Activated CD4-positive, alpha-beta memory T cell treated with anti-CD3 and anti-CD28 coated beads, Interleukin-2, amount 10 ng/mL, durations not matched to agents 7 days and 5 days (primary cell): Measurements from ENCODE around the gene PITPNC1. TPM values are rescaled to one million over a fixed set of nuclear protein-coding genes. Genes with fewer than 3 reads are reported as not detected.
"Not testable (repeated sequence)": the region's sequence is repeated elsewhere in the genome, so short reads cannot be mapped to it uniquely, and the experiment has no call there.

Experiments used
- CTCF ChIA-PET: fragments of 350-600 bp; sonication (Branson Sonifier 250); formaldehyde crosslinking; loops from one replicate; lab custom pipeline; 2021; ENCODE audit warnings: antibody characterized with exemption, inconsistent platforms; lab: Charles Lee
- POLR2A ChIA-PET: fragments of 350-600 bp; sonication (Branson Sonifier 250); formaldehyde crosslinking; loops from one replicate; lab custom pipeline; 2021; ENCODE audit warnings: antibody characterized with exemption; lab: Charles Lee
- DNase-seq: peaks from one replicate; pipeline ENCODE4 v3.0.0-alpha.2; 2020
- H3K27ac Mint-ChIP-seq: one replicate; pipeline ENCODE4 v1.8.0; 2021; ENCODE audit warnings: mild to moderate bottlenecking, mixed read lengths
- H3K27me3 Mint-ChIP-seq: one replicate; pipeline ENCODE4 v1.8.0; 2021; ENCODE audit warnings: mixed read lengths
- H3K36me3 Mint-ChIP-seq: one replicate; pipeline ENCODE4 v1.8.0; 2021; ENCODE audit warnings: low read depth, mixed read lengths
- H3K4me1 Mint-ChIP-seq: one replicate; pipeline ENCODE4 v1.8.0; 2021; ENCODE audit warnings: mixed read lengths
- H3K4me3 Mint-ChIP-seq: one replicate; pipeline ENCODE4 v1.8.0; 2021; ENCODE audit warnings: mild to moderate bottlenecking, mixed read lengths
- H3K9me3 Mint-ChIP-seq: one replicate; pipeline ENCODE4 v1.8.0; 2021; ENCODE audit warnings: mixed read lengths
- total RNA-seq, 2 experiments: library from RNA; stranded (reverse); gene quantifications; one replicate each; pipeline ENCODE4 v1.2.3, GENCODE V29; 2021

PITPNC1 gene
- total RNA-seq, 2 experiments from 2014 or later = 29.1 to 31.1 TPM

GRCh38 chr17:67411397-67411796, 34.3 kb downstream of the PITPNC1 start:
- DNase-seq = no peak
- Mint-ChIP-seq H3K27me3 (no peaks in the 10 kb centered on the region), H3K9me3 (peaks cover 10% of the 10 kb centered on the region), H3K27ac (no peak overlapping the region), H3K4me3 (no peak overlapping the region), H3K36me3 (peaks cover 9% of the 10 kb centered on the region), H3K4me1 (peaks cover 4% of the 10 kb centered on the region)
- ChIA-PET CTCF (interaction anchor here (1.5 kb wide), 1 partner anchor 64 kb away, joined by 3 read pairs; no protein-coding TSS in a partner anchor), POLR2A (no interaction called here)

GRCh38 chr17:67412032-67412431, 35.0 kb downstream of the PITPNC1 start:
- H3K4me3 Mint-ChIP-seq = no peak overlapping the region
- H3K27ac Mint-ChIP-seq = no peak overlapping the region
- H3K4me1 Mint-ChIP-seq = peaks cover 4% of the 10 kb centered on the region
- CTCF ChIA-PET = no interaction called here
- POLR2A ChIA-PET = no interaction called here
- no peak for DNase-seq
- peaks cover 9% of the 10 kb centered on the region for H3K36me3 Mint-ChIP-seq
- no peaks in the 10 kb centered on the region for H3K27me3 Mint-ChIP-seq
- H3K9me3 Mint-ChIP-seq = peaks cover 10% of the 10 kb centered on the region

- peaks cover 2% of the 10 kb centered on the region for H3K4me1 Mint-ChIP-seq
- H3K36me3 Mint-ChIP-seq = peaks cover 9% of the 10 kb centered on the region
- no peak for DNase-seq
- CTCF ChIA-PET = no interaction called here
- H3K9me3 Mint-ChIP-seq = peaks cover 10% of the 10 kb centered on the region
- H3K27me3 Mint-ChIP-seq = no peaks in the 10 kb centered on the region
- POLR2A ChIA-PET = no interaction called here
- H3K27ac Mint-ChIP-seq = no peak overlapping the region
- no peak overlapping the region for H3K4me3 Mint-ChIP-seq
These were observed 35.9 kb downstream of the PITPNC1 start for GRCh38 chr17:67412941-67413340.

- no peak overlapping the region for H3K4me3 Mint-ChIP-seq
- CTCF ChIA-PET = no interaction called here
- no peak for DNase-seq
- no peak overlapping the region for H3K27ac Mint-ChIP-seq
- POLR2A ChIA-PET = no interaction called here
- no peaks in the 10 kb centered on the region for H3K27me3 Mint-ChIP-seq
- peaks cover 3% of the 10 kb centered on the region for H3K4me1 Mint-ChIP-seq
- H3K36me3 Mint-ChIP-seq = peaks cover 9% of the 10 kb centered on the region
- peaks cover 10% of the 10 kb centered on the region for H3K9me3 Mint-ChIP-seq
These were observed 36.3 kb downstream of the PITPNC1 start for GRCh38 chr17:67413388-67413787.

GRCh38 chr17:67414130-67414529, 37.0 kb downstream of the PITPNC1 start:
- no peak for DNase-seq
- ChIA-PET CTCF (no interaction called here), POLR2A (no interaction called here)
- peaks cover 5% of the 10 kb centered on the region for H3K4me1 Mint-ChIP-seq
- no peak overlapping the region for H3K4me3 Mint-ChIP-seq
- H3K27ac Mint-ChIP-seq = no peak overlapping the region
- H3K36me3 Mint-ChIP-seq = peaks cover 9% of the 10 kb centered on the region
- peaks cover 7% of the 10 kb centered on the region for H3K9me3 Mint-ChIP-seq
- no peaks in the 10 kb centered on the region for H3K27me3 Mint-ChIP-seq

- H3K4me3 Mint-ChIP-seq = no peak overlapping the region
- H3K4me1 Mint-ChIP-seq = peaks cover 7% of the 10 kb centered on the region
- H3K36me3 Mint-ChIP-seq = peaks cover 9% of the 10 kb centered on the region
- H3K27ac Mint-ChIP-seq = no peak overlapping the region
- H3K9me3 Mint-ChIP-seq = peaks cover 7% of the 10 kb centered on the region
- POLR2A ChIA-PET = no interaction called here
- H3K27me3 Mint-ChIP-seq = no peaks in the 10 kb centered on the region
- CTCF ChIA-PET = no interaction called here
- DNase-seq = no peak
These were observed 37.5 kb downstream of the PITPNC1 start for GRCh38 chr17:67414559-67414958.

GRCh38 chr17:67415291-67415690, 38.2 kb downstream of the PITPNC1 start:
- Mint-ChIP-seq H3K4me3 (no peak overlapping the region), H3K27me3 (no peaks in the 10 kb centered on the region), H3K27ac (no peak overlapping the region), H3K9me3 (peaks cover 7% of the 10 kb centered on the region), H3K4me1 (peaks cover 14% of the 10 kb centered on the region), H3K36me3 (peaks cover 9% of the 10 kb centered on the region)
- DNase-seq = no peak
- POLR2A ChIA-PET = no interaction called here
- CTCF ChIA-PET = no interaction called here

- ChIA-PET POLR2A (no interaction called here), CTCF (interaction anchor here (0.5 to 0.6 kb wide), 2 partner anchors 58 to 66 kb away, joined by 3 to 4 read pairs; no protein-coding TSS in a partner anchor)
- H3K27ac Mint-ChIP-seq = no peak overlapping the region
These were observed 40.4 kb downstream of the PITPNC1 start for GRCh38 chr17:67417507-67417906.

GRCh38 chr17:67420994-67421393, 43.9 kb downstream of the PITPNC1 start:
- H3K4me3 Mint-ChIP-seq = no peak overlapping the region
- POLR2A ChIA-PET = interaction anchor here (1.0 to 7.0 kb wide), 8 partner anchors 11 to 54 kb away, joined by 3 to 55 read pairs (median 10); partner anchors contain the start of gene PITPNC1
- no peak for DNase-seq
- H3K4me1 Mint-ChIP-seq = peaks cover 49% of the 10 kb centered on the region
- peaks cover 3% of the 10 kb centered on the region for H3K36me3 Mint-ChIP-seq
- no peaks in the 10 kb centered on the region for H3K9me3 Mint-ChIP-seq
- H3K27me3 Mint-ChIP-seq = no peaks in the 10 kb centered on the region
- peak overlapping the region; percentile 83 for H3K27ac Mint-ChIP-seq
- CTCF ChIA-PET = interaction anchor here (0.9 to 2.6 kb wide), 3 partner anchors 20 to 56 kb away, joined by 3 to 13 read pairs (median 4); no protein-coding TSS in a partner anchor

More at GRCh38 chr17:67417507-67417906, 40.4 kb downstream of the PITPNC1 start:
- no peak overlapping the region for H3K4me3 Mint-ChIP-seq
- no peaks in the 10 kb centered on the region for H3K27me3 Mint-ChIP-seq
- H3K4me1 Mint-ChIP-seq = peaks cover 36% of the 10 kb centered on the region
- H3K9me3 Mint-ChIP-seq = peaks cover 7% of the 10 kb centered on the region
- H3K36me3 Mint-ChIP-seq = peaks cover 9% of the 10 kb centered on the region
- DNase-seq = no peak

- no peaks in the 10 kb centered on the region for H3K27me3 Mint-ChIP-seq
- H3K27ac Mint-ChIP-seq = peak overlapping the region; percentile 83
- peak; percentile 64 for DNase-seq
- POLR2A ChIA-PET = interaction anchor here (0.6 to 7.0 kb wide), 9 partner anchors 10 to 344 kb away, joined by 3 to 55 read pairs (median 10); partner anchors contain the start of gene PITPNC1
- peaks cover 5% of the 10 kb centered on the region for H3K36me3 Mint-ChIP-seq
- no peak overlapping the region for H3K4me3 Mint-ChIP-seq
- CTCF ChIA-PET = interaction anchor here (0.9 to 2.6 kb wide), 9 partner anchors 11 to 54 kb away, joined by 3 to 13 read pairs (median 4); no protein-coding TSS in a partner anchor
- H3K4me1 Mint-ChIP-seq = peaks cover 51% of the 10 kb centered on the region
- H3K9me3 Mint-ChIP-seq = no peaks in the 10 kb centered on the region
These were observed 44.8 kb downstream of the PITPNC1 start for GRCh38 chr17:67421869-67422273.

- not testable (repeated sequence) for DNase-seq, H3K27me3 Mint-ChIP-seq, H3K36me3 Mint-ChIP-seq, H3K4me3 Mint-ChIP-seq, H3K9me3 Mint-ChIP-seq
- Mint-ChIP-seq H3K4me1 (peaks cover 51% of the 10 kb centered on the region), H3K27ac (peak overlapping the region; percentile 83)
- CTCF ChIA-PET = interaction anchor here (0.9 to 2.6 kb wide), 9 partner anchors 10 to 53 kb away, joined by 3 to 13 read pairs (median 4); no protein-coding TSS in a partner anchor
- POLR2A ChIA-PET = interaction anchor here (0.6 to 7.0 kb wide), 9 partner anchors 10 to 345 kb away, joined by 3 to 55 read pairs (median 10); partner anchors contain the start of gene PITPNC1
These were observed 45.2 kb downstream of the PITPNC1 start for GRCh38 chr17:67422296-67422695.

- Mint-ChIP-seq H3K36me3 (peaks cover 8% of the 10 kb centered on the region), H3K9me3 (no peaks in the 10 kb centered on the region), H3K27me3 (peaks cover 3% of the 10 kb centered on the region), H3K4me3 (no peak overlapping the region), H3K27ac (peak overlapping the region; percentile 47), H3K4me1 (peaks cover 51% of the 10 kb centered on the region)
- POLR2A ChIA-PET = interaction anchor here (1.4 to 7.0 kb wide), 8 partner anchors 9 to 52 kb away, joined by 7 to 55 read pairs (median 10); partner anchors contain the start of gene PITPNC1
- no peak for DNase-seq
- CTCF ChIA-PET = interaction anchor here (1.1 to 2.6 kb wide), 8 partner anchors 10 to 52 kb away, joined by 3 to 13 read pairs (median 4); no protein-coding TSS in a partner anchor
These were observed 45.8 kb downstream of the PITPNC1 start for GRCh38 chr17:67422897-67423296.

- H3K4me3 Mint-ChIP-seq = no peak overlapping the region
- no peaks in the 10 kb centered on the region for H3K9me3 Mint-ChIP-seq
- no peak overlapping the region for H3K27ac Mint-ChIP-seq
- H3K36me3 Mint-ChIP-seq = peaks cover 8% of the 10 kb centered on the region
- ChIA-PET POLR2A (interaction anchor here (0.9 kb wide), 1 partner anchor 9 kb away, joined by 3 read pairs; no protein-coding TSS in a partner anchor), CTCF (no interaction called here)
- H3K4me1 Mint-ChIP-seq = peaks cover 40% of the 10 kb centered on the region
- H3K27me3 Mint-ChIP-seq = peaks cover 3% of the 10 kb centered on the region
- DNase-seq = no peak
These were observed 48.6 kb downstream of the PITPNC1 start for GRCh38 chr17:67425571-67426160.
